Choroid plexus epithelial cell (primary cell): ENCODE results near the gene CLCNKA.

ENCODE experiments used
- DNase-seq: peaks from one replicate; pipeline ENCODE4 v3.0.0-alpha.2; 2010; ENCODE audit warnings: low read depth
- H3K4me3 ChIP-seq: 2 replicates; pipeline ENCODE4 v1.5.1; 2011; ENCODE audit warnings: low read depth, mild to moderate bottlenecking, control low read depth, low read length, moderate library complexity
- CTCF ChIP-seq: conservative IDR thresholded peaks from 2 replicates; pipeline ENCODE4 v1.5.1; 2011; ENCODE audit warnings: low read depth, mild to moderate bottlenecking, control low read depth, inconsistent platforms, low read length, moderate library complexity

CLCNKA gene

GRCh38 chr1:16063921-16064320 is 42.1 kb downstream of the CLCNKA start:
- TF ChIP-seq CTCF: no peak
- DNase-seq: no peak
- H3K4me3 ChIP-seq: no peak overlapping the region

GRCh38 chr1:16064536-16065268 is 42.9 kb downstream of the CLCNKA start:
- no peak for TF ChIP-seq CTCF
- no peak overlapping the region for H3K4me3 ChIP-seq
- no peak for DNase-seq

- no peak for TF ChIP-seq CTCF
- DNase-seq: no peak
- H3K4me3 ChIP-seq: no peak overlapping the region
Observed at GRCh38 chr1:16065269-16065576, 43.4 kb downstream of the CLCNKA start.

- H3K4me3 ChIP-seq: no peak overlapping the region
- TF ChIP-seq CTCF: no peak
- no peak for DNase-seq
Observed at GRCh38 chr1:16066245-16066644, 44.4 kb downstream of the CLCNKA start.

- H3K4me3 ChIP-seq: no peak overlapping the region
- no peak for TF ChIP-seq CTCF
- no peak for DNase-seq
Observed at GRCh38 chr1:16067127-16067768, 45.4 kb downstream of the CLCNKA start.

GRCh38 chr1:16067933-16068332 is 46.1 kb downstream of the CLCNKA start:
- no peak for DNase-seq
- H3K4me3 ChIP-seq: no peak overlapping the region
- no peak for TF ChIP-seq CTCF
